ENCODE results near the gene BBS9.

The BBS9 gene

GRCh38 chr7:33107136-33108066 is 22.0 kb upstream of the BBS9 start:
- peak; percentile 54 for TF ChIP-seq CTCF (IDR thresholded peaks at IDR 0.05; ENCODE audit: extremely low read depth, insufficient read depth, missing control alignments)
- in situ Hi-C loops (cut with MboI; ENCODE audit: low pct_unique_long_range_greater_than_20kb, low sequenced_read_pairs, unreplicated experiment): no loop called here
- DNase-seq (ENCODE audit: low spot score): no peak

- no peak for DNase-seq (ENCODE audit: low spot score)
- in situ Hi-C loops (cut with MboI; ENCODE audit: low pct_unique_long_range_greater_than_20kb, low sequenced_read_pairs, unreplicated experiment): no loop called here
- no peak for TF ChIP-seq CTCF (IDR thresholded peaks at IDR 0.05; ENCODE audit: extremely low read depth, insufficient read depth, missing control alignments)
These were observed 20.8 kb upstream of the BBS9 start for GRCh38 chr7:33108554-33109004.

- TF ChIP-seq CTCF (IDR thresholded peaks at IDR 0.05; ENCODE audit: extremely low read depth, insufficient read depth, missing control alignments): peak; percentile 81
- peak; percentile 89 for DNase-seq (ENCODE audit: low spot score)
- in situ Hi-C loops (cut with MboI; ENCODE audit: low pct_unique_long_range_greater_than_20kb, low sequenced_read_pairs, unreplicated experiment): no loop called here
These were observed 20.2 kb upstream of the BBS9 start, which contains the start of gene RP9 for GRCh38 chr7:33109005-33109757. RP9 (minus strand) TSS chr7:33109404; CDS start chr7:33109372, 32 bp downstream.

GRCh38 chr7:33109758-33110238 is 19.6 kb upstream of the BBS9 start:
- no peak for TF ChIP-seq CTCF (IDR thresholded peaks at IDR 0.05; ENCODE audit: extremely low read depth, insufficient read depth, missing control alignments)
- in situ Hi-C loops (cut with MboI; ENCODE audit: low pct_unique_long_range_greater_than_20kb, low sequenced_read_pairs, unreplicated experiment): no loop called here
- DNase-seq (ENCODE audit: low spot score): no peak

- TF ChIP-seq CTCF (IDR thresholded peaks at IDR 0.05; ENCODE audit: extremely low read depth, insufficient read depth, missing control alignments): no peak
- in situ Hi-C loops (cut with MboI; ENCODE audit: low pct_unique_long_range_greater_than_20kb, low sequenced_read_pairs, unreplicated experiment): no loop called here
- no peak for DNase-seq (ENCODE audit: low spot score)
These were observed 17.8 kb upstream of the BBS9 start for GRCh38 chr7:33111614-33112013.

GRCh38 chr7:33114976-33115375 is 14.4 kb upstream of the BBS9 start:
- in situ Hi-C loops (cut with MboI; ENCODE audit: low pct_unique_long_range_greater_than_20kb, low sequenced_read_pairs, unreplicated experiment): no loop called here
- no peak for TF ChIP-seq CTCF (IDR thresholded peaks at IDR 0.05; ENCODE audit: extremely low read depth, insufficient read depth, missing control alignments)
- DNase-seq (ENCODE audit: low spot score): no peak
